GM12873 (cell line): ENCODE measurements around the gene CS.

Source experiments
- CTCF ChIP-seq: IDR thresholded peaks from 2 replicates; pipeline ENCODE4 v1.5.1; 2012; ENCODE audit warnings: low read depth, mild to moderate bottlenecking, moderate library complexity, low read length, control low read depth; ENCODE audit not compliant: insufficient read depth; ENCODE audit errors: missing control alignments

The CS gene

GRCh38 chr12:56266693-56267442 is 33.3 kb downstream of the CS start, which contains the start of gene COQ10A:
Gene COQ10A (plus strand): TSS chr12:56266942. CDS start chr12:56267119, 177 bp downstream.
- peak; percentile 64 for TF ChIP-seq CTCF

- peak; percentile 20 for TF ChIP-seq CTCF
Observed at GRCh38 chr12:56262955-56263354, 37.2 kb downstream of the CS start.

GRCh38 chr12:56261503-56262232 is 38.5 kb downstream of the CS start:
- TF ChIP-seq CTCF: no peak

GRCh38 chr12:56260921-56261320 is 39.2 kb downstream of the CS start:
- no peak for TF ChIP-seq CTCF

- TF ChIP-seq CTCF: no peak
Observed at GRCh38 chr12:56260380-56260779, 39.8 kb downstream of the CS start.

GRCh38 chr12:56258820-56259183 is 41.3 kb downstream of the CS start:
- no peak for TF ChIP-seq CTCF

- TF ChIP-seq CTCF: peak; percentile 68
Observed at GRCh38 chr12:56258068-56258819, 41.9 kb downstream of the CS start, which contains the start of gene ANKRD52. Gene ANKRD52 (minus strand): TSS chr12:56258384. CDS start chr12:56258269, 115 bp downstream.
